Stimulated activated CD4-positive, alpha-beta T cell treated with anti-CD3 and anti-CD28 coated beads, Interleukin-4, amount 100 ng/mL, for 48 hours (primary cell): ENCODE results near the gene C10orf143.
"Not testable (repeated sequence)": the region's sequence is repeated elsewhere in the genome, so short reads cannot be mapped to it uniquely, and the experiment has no call there.

ENCODE experiments used
- DNase-seq, 2 donors: peaks; one replicate each; pipeline ENCODE4 v3.0.0-alpha.2; 2020; ENCODE audit warnings: low read depth in 2 of 2

C10orf143 gene

DNA sequence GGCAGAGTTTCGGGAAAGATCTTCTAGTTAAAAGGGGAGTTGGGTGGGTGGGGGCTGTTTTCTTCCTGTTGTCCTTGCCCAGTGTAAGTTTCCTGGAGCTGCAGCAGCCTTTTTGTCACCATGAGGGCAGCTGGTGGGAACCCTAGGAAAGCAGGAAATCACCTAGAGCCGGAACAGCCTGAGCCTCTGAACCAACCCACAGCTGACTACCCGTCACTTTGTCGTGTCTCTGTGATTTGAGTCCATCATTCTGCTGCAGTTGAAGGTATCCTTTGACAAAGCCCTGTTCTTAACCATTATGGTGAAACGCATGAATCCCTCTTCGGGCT is 1.2 kb upstream of the C10orf143 start:
- no peak for DNase-seq

DNA sequence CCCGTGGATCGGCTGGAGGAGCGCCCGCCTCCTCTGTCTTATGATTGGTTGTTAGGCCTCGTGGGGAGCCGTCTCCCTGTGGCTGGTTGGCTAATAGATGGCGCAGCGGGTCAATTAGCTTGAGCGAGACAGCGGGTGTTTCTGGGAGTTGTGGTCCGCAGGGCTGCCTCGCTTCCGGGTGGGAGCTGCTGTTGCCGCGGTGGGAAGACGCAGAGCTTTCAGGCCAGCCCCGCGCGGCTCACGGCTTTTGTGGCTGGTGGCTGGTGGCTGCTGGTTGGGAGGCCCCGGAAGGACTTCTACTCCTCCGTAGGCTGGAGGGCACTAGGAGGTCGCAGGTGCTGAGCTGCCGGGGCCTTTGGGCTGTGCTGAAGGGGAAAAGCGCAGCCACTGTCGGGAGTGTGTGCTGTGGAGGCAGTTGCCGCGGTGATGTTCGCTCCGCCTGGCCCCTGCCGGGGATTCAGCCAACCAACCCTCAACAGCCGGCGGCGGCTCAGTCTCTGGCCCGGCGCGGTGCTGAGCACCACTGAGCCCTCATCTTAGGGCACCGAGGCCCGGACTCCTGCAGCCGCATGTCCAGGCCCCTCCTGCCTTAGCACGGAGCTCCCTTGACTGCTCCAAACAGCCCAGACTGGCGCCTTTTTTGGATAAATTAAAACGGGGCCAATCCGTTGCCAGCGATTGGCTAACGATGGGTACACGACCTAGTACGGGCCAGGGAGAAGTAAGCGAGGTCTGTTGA is 652 bp upstream of the C10orf143 start:
- peak; percentile 81 to 90 for DNase-seq

DNA sequence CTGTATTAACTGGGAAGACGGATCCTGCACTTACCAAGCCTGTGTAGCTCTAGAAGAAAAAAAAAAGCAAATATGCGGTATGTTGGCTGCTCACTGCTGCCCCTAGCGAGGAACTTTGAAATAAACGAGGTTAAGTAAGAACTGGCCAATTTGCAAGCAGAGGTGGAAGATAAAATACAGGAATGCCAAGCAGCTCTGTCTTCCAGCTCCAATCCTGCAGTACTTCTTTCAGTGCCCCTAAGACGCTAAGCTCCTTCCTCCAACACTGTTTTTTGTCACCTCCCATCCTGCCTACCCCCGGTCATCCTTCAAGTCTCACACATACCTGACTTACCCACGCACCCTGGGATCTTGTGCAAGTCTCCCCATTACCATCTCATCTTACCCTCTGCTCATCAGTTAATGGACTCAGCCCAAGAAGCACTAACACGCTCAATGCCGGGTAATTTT is 809 bp downstream of the C10orf143 start:
- DNase-seq = peak; percentile 49 to 65

DNA sequence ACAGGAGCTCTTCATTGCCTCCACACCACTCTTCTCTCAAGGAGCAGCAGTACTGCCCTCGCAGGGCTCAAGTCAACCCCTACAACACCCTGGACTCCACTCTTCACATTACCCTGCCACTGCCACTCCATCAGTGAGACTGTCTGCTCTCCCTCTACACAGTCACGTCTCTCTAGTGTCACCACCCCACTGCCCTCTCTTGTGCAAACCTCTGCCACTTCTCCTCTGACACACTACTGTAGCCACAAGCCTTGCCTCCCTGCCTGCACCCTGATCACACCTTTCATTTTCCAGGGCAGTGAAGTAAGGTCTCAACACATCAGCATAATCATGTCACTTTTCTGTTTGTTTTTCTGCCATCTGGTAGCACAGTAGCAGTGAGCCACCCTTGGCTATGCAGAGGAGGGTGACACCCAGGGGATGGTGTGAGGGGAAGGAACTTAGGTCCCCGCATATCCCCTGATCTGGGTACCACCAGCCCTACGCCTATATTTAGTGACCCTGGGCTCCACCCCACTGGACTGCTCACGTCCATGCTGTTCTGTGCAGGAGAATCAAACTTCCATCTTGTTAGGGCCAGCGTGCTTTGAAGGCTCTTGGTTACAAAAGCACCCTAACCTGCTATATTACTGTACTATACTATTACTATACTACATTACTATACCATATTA is 1.6 kb downstream of the C10orf143 start:
- no peak for DNase-seq

DNA sequence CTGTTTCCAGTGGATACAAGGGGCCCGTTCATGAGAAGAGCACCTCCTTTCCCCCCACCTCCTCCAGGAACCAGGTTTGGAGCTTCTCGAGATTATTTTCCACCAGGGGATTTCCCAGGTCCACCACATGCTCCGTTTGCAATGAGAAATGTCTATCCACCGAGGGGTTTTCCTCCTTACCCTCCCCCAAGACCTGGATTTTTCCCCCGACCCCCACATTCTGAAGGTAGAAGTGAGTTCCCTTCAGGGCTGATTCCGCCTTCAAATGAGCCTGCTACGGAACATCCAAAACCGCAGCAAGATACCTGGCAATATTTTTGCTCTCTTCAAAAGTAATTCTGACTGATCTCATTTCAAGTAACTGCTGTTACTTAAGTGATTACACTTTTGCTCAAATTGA is 2.5 kb downstream of the C10orf143 start:
- DNase-seq = peak in 1 of 2 donors; percentile 12

DNA sequence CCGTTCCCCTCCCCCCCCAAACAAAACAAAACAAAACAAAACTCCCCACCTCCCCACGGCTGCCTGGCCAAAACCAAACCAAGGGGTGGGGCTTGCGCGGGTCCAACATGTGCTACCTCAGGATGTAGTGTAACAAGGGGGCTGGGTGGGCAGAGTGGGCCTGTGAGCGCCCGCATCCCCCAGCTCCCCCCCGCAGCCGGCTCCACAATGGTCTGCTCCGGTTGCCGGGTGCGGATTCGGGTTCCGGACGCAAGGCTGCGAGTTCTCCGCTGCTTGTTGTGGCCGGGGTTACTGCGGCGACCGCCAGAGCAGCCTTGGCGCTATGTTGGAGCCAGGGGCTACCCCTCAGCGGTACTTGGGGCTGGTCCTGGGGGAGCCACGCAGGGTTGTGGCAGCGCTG is 4.9 kb downstream of the C10orf143 start:
- no peak for DNase-seq

DNA sequence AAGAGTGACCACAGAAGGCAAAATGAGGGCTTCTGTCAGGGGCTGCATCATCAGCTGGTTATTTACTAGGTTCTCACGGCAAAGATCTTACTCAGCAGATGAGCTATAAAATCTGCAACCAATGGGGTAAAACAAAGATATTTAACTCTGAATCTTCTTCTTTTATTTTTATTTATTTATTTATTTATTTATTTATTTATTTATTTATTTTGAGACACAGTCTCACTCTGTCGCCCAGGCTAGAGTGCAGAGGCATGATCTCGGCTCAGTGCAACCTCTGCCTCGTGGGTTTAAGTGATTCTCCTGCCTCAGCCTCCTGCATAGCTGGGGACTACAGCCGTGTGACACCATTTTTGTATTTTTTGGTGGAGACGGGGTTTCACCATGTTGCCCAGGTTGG is 11.3 kb downstream of the C10orf143 start:
- no peak for DNase-seq

DNA sequence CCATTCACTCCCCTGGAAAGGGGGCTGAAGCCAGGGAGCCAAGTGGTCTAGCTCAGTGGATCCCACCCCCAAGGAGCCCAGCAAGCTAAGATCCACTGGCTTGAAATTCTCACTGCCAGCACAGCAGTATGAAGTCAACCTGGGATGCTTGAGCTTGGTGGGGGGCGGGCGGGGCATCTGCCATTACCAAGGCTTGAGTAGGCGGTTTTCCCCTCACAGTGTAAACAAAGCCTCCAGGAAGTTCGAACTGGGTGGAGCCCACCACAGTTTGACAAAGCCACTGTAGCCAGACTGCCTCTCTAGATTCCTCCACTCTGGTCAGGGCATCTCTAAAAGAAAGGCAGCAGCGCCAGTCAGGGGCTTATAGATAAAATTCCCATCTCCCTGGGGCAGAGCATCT is 20.1 kb downstream of the C10orf143 start:
- not testable (repeated sequence) for DNase-seq

DNA sequence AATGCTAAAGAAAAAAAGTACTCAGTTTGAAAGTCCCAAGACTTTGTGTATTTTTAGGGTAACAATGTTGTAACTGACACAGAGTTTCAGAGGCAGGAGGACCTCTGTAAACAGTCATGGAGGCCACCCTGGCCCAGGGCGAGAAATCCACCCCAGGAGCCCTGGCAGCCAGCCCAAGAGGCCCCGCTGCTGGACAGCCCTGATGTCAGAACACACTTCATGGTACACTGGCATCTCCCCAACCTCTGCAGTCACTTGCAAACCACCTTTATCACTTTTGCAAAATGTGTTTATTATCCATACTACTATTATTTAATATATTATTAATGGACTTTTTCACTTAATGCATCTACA is 30.2 kb downstream of the C10orf143 start:
- DNase-seq = no peak

DNA sequence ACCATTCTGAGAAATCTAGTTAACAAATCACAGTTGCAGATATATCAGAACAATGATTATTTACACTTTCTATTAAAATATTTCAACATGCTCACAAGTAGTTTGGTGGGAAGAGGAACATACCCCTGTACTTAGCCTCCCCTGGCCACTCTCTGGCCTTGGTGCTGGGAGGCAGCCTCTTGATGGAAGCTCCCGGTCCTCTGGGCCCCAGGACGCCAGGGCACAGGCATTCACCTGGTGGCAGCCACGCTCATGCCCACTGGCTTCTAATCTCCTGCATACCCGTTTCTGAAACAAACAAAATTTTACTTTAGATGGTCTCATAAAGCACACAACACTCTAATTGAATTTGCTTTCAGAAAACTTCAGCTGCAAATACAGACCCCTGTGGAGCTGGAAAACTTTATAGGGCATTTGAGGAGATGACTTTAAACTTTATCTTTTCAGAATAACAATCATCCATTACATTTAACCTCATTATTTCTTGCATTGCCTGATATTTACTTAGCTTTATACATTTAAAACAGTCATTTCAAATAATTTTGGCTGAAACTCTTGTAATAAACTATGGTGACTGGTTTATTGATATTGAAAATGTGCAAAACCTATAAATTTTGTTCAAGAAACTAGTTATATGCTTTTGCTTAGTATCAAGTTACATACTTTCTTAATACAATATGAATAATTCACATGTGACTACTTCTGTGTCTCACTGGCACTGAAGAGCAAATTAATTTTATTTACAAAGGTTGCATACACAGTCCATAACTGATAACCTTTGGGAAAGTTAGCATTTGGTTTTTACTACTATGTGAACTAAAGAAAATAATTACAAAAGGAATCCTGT is 30.8 kb downstream of the C10orf143 start:
- DNase-seq = no peak

DNA sequence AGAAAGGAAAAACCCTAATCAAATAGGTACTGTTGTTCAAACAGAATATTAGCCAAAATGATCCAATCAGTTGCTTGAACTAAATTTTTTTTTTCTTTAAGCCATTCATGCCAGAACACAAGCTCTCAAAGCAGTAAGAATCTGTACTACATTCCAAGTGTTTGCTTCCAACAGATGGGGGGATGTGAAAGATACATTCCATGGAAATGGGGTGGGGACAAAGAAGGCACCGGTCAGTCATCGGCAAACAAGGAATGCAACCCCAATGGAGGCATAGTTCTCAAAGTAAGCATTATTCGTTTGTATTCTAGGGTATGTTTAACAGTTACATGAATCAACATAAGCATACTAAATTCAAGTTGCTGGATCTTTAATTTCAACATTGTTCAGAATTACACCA is 32.5 kb downstream of the C10orf143 start:
- DNase-seq = no peak

DNA sequence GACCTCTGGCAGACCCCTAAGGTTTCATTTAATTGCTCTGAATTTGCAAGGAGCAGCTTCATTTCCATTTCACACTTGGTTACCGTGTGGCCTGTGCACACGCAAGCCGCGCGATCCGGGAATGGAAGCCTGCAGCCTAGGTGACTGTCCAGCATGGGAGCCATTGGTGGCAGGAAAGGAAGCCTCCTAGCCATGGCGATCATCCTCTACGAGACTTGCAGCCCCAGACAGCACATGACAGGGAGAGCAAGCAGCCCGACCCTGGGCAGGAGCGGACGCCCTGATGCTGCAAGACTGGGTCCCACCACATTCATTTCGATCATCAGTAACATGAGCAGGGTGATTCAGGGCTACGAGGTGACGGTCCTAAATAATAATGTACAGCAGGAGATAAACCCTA is 33.9 kb downstream of the C10orf143 start:
- no peak for DNase-seq

DNA sequence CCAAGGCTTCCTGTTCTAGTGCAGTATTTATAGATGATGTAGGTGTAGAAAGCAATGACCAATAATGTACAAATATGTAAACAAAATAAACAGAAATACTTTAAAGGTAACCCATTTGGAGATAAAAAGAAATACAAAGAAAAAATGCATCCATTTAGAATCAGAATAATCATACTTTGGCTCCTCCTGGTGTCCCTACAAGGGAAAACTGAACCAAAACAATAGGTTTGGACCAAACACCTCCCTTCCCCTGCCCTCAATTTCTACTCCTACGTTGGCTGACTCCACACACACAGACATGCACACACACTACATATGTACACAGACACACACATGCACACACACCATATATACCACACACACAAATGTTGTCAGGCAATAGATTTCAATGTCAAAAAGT is 36.0 kb downstream of the C10orf143 start:
- no peak for DNase-seq

DNA sequence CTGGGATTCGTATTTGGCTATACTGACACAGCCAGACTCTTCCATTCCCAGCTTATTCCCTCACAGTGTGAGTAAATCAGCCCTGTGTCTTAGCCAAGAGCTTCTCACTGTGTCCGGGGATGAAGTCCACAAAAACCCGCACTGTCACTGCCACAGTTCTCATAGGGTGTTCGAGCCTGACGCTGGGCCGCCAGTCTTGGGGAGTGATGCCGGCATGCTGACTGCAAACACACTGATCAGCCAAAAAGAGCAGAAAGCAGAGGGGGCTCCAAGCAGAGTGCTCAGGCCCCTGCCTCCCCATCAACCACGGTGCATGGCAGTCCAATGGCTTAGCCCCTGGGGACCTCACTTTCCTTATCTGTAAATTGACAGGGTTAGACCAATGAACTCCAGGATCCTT is 36.7 kb downstream of the C10orf143 start:
- no peak for DNase-seq

DNA sequence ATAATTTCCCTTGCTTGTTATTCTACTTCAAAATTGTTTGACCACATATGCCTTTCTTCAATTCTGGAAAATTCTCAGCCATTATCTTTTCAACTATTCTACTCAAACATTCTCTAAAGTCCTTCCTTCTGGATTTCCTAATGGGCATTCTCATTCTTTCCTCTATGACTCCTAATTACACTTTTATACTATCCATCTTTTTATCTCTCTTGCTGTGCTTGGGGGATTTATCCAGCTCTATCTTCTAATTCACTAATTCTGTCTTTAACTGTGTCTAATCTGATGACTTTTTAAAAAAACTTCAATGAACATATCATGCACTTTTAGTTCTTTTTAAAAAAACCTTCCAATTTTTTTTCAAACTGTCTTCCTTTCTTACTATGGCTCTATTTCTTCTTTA is 38.4 kb downstream of the C10orf143 start:
- DNase-seq = no peak

DNA sequence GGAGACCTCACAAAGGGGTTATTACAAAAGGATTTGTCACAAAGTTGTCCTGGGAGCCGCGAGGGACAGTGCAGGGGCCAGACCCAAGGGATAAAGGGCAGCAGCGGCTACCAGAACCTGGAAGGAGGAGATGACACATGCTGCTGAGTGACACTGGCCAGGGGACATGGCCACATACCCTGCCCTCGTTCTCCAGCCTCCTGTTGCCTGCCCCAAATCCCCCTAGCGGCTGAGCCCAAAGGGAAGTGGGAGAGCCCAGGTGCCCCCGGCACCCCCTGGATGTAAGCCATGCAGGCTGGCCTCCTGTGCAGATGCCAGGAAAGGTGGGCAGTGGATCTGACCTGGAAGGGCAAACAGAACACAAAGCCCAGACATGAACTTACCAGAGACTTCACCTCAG is 42.7 kb downstream of the C10orf143 start:
- DNase-seq = no peak

DNA sequence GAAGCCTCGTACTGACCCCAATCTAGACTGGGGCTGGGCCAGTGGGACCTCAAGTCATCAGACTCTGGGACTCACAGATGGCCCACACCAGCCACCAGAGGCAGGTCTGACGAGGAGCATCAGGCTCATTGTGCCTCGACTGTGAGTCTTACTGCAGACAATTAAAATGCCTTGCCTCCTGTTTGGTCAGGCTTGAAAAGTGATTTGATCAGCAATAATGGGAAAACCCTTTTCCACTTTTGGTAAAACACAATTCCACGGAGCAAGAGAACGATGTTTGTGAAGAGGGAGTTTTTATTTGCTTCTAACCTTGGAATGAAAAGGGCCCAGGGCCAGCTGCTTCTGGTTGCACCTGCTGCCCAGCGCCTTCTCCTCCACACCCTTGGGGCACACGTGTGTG is 43.9 kb downstream of the C10orf143 start:
- no peak for DNase-seq

DNA sequence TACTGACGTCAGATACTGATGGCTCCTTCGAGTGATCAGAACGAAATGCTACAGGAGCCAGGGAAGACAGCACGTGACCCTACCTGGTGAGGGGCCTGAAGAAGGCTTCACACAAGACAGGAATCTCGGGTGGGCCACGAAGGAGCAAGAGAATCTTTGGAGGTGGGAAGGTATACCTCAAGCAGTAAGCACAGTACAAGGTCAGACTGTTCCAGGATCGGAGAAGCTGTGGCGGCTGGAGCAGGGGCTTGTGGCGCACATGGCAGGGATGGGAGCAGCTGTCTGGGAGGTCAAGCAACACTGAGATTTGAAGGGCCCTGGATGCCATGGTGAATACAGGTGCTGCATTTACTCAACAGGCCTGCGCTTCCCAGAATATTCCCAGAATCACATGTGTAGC is 45.4 kb downstream of the C10orf143 start:
- DNase-seq = no peak

DNA sequence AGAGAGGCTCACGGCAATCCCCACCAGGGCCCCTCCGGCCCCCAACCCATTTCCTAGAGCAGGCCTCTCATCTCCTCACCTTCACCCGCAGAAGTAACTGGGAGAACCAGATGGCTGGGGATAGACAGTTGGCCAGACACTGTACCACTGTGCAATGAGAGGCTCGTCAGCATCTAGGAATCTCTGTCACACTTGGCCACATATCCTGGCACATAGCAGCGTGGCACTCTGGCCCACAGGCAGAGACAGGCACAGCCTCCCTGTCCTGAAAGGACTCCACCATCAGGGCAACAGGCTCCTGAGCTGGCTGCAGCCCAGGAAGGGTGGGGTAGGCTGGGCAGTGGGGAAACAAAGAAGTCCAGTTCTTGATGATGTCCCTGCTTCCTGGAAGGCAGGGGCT is 45.8 kb downstream of the C10orf143 start:
- no peak for DNase-seq

DNA sequence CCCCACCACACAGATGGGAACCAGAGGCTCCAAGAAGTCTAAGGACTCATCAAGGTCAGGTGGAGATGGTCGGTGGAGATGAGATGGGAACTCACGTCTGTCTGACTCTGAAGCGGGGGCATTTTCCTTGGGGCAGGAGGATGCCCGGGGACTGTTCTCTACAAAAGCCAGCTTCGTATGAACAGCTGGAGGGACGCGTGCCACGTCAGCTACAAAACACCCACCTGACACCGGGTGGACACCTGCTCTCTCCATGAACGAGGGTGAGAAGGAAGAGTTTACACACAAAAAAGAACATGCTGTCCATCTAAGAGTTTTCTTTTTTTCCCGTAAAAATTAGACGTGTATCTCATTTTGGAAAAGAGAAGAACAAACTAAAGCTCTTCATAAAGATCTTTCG is 47.7 kb downstream of the C10orf143 start:
- DNase-seq = no peak

DNA sequence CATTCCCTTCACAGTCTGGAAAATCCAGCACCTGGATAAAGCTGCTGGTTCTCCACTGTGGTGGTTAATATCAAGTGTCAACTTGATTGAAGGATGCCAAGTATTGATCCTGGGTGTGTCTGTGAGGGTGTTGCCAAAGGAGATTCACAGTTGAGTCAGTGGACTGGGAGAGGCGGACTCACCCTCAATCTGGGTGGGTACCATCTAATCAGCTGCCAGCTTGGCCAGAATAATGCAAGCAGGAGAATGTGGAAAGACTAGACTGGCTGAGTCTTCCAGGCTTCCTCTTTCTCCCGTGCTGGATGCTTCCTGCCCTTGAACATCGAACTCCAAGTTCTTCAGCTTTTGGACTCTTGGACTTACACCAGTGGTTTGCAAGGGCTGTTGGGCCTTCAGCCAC is 48.4 kb downstream of the C10orf143 start:
- no peak for DNase-seq

DNA sequence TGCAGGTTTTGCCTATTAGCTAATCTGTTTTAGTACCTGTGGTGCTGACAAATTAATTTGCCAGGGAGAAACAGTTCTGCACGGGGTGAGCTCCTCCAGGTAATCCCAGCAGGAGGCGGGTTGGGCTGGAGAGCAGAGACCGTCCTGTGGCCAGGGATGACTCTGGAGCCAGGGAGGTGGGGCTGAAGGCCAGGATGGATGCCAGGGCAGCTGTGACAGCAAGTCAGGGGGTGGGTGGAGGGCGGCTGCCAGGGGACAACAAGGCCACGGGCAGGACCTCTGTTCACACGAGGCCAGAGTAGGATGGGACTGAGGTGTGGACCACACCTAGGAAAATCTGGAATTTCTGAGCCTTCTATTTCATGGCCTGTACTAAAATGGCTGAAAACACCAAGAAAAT is 48.9 kb downstream of the C10orf143 start:
- DNase-seq = no peak

DNA sequence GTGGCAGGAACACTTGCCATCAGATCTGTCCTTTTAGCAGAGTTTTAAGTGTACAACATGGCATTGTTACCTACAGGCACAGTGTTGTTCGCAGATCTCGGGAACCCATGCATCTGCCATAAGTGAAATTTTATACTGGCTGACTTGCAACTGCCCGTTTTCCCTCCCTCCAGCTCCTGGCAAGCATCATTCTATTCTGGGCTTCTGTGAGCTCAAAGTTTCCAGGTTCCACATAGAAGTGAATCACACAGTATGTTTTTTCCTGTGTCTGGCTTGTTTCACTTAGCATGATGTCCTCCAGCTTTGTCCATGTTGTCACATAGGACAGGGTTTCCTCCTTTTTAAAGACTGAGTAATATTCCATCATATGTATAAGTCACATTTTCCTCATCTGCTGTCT is 56.6 kb downstream of the C10orf143 start:
- no peak for DNase-seq
